Dedifferentiated amniotic fluid mesenchymal stem cell (primary cell): ENCODE results near the gene PITX1.

Source experiments
- DNase-seq: peaks from one replicate; pipeline ENCODE4 v3.0.0-alpha.2; 2016; ENCODE audit errors: extremely low spot score

Gene PITX1

GRCh38 chr5:135041726-135042125 lies 7.7 kb upstream of the PITX1 start:
- no peak for DNase-seq

- DNase-seq = no peak
Measured at GRCh38 chr5:135041145-135041587, 7.1 kb upstream of the PITX1 start.

GRCh38 chr5:135040333-135041144 lies 6.5 kb upstream of the PITX1 start:
- no peak for DNase-seq

DNA sequence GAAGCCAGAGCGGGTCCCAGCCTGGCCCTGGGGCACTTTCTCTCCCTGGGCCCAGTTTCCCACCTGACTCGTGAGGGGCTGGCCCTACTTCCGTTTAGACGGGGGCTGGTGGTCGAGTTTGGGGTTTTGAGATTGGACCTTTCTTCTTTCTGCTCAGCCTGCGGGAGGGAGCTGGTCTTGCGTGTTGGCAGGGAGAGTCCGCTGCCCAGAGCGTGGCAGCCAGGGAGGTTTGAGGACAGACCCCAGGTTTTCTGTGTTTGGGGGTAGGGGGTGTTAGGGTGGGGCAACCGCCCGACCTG lies 6.0 kb upstream of the PITX1 start:
- no peak for DNase-seq

GRCh38 chr5:135039271-135040033 lies 5.4 kb upstream of the PITX1 start:
- no peak for DNase-seq

DNA sequence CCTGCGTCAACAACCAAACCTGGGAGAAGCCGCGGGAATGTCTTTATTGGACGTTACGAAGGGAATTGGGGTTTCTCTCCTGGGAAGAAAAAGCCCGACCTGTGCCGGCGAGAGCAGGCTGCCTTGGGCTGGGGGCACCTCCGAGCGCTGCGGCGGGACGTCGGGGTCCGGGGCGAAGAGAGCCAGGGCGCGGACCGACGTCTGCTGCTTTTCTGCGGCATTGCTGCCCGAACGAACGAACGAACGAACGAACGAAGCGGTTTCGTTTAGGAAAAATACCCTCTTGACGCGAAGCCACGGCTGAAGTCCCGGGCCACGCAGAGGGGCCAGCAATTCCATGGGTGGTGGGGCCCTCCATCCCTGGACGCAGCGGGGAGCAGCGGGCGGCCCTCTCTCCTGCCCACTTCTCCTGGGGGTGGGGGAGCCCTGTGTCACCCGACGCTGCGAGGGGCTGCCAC lies 4.8 kb upstream of the PITX1 start:
- DNase-seq = no peak

- no peak for DNase-seq
Measured at GRCh38 chr5:135038205-135038812, 4.3 kb upstream of the PITX1 start.

DNA sequence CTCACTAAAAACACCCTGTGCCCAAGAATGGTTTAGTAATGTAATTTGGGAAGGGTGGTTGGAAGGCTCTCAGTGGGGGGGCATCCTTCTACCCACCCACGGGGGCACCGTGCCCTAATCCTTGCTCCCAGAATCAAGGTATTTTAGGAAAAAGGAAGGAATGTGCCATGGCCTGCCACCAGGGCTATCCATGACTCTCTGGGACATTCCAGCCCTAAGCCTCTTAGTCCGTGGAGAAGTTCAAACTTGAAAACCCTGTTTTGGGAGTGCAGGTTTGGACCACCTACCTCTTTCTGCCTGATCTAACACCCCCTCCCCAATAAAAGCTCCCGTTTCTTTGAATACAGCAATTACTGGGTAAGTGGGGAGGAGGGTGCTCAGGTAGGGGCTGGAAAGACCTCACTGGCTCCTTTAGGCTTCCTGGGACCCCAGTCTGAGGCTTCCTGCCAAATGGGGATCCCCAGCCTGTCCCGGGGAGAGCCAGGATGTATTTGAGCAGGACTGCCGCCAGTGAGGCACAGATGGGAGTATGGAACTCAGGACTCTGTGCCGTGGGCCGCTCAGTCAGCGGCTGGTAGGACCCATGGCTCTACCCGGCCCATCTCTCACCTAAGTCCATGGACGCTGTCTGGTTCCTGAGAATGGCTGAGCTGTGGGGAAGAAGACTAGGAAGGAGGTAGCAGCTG lies 3.6 kb upstream of the PITX1 start:
- DNase-seq = no peak

DNA sequence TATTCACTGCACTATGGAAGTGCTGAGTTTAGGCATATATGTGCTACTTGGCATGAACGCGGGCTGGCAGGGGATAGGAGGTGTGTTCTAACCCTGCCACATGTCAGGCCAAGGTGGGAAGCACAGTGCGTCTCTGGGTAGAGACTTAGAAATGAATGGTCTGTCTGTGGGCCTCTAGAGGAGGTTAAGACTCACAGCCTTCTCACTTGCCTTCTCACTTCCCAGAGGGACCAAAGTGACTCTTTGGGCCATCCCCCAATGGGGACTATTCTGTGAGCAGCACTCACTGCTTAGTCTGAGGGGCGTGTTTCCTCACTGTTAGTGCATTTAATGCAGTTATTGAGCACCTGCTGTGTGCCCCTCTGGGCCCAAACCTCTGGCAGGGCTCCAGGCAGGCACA lies 2.4 kb upstream of the PITX1 start:
- DNase-seq = no peak

- no peak for DNase-seq
Measured at GRCh38 chr5:135035678-135036030, 1.6 kb upstream of the PITX1 start.

GRCh38 chr5:135034963-135035677 lies 1.1 kb upstream of the PITX1 start:
- DNase-seq = no peak

GRCh38 chr5:135034236-135034962 lies 371 bp upstream of the PITX1 start:
- DNase-seq = peak; percentile 81

GRCh38 chr5:135032999-135033861 lies 798 bp downstream of the PITX1 start:
- DNase-seq = no peak

DNA sequence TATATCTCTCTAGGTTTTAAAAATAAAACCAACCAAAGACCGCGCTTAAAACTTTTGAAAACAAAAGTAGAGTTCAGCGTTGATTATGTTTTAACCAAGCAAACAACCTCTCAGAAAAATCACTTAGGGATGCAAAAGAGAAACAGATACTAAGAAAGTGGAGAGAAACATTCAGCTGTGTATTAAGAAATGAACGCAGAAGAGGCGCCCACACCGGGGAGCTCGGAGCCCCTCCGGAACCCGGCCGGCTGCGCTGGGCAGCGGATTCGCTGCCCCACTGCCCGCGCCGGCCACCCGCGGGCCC lies 1.4 kb downstream of the PITX1 start:
- no peak for DNase-seq

DNA sequence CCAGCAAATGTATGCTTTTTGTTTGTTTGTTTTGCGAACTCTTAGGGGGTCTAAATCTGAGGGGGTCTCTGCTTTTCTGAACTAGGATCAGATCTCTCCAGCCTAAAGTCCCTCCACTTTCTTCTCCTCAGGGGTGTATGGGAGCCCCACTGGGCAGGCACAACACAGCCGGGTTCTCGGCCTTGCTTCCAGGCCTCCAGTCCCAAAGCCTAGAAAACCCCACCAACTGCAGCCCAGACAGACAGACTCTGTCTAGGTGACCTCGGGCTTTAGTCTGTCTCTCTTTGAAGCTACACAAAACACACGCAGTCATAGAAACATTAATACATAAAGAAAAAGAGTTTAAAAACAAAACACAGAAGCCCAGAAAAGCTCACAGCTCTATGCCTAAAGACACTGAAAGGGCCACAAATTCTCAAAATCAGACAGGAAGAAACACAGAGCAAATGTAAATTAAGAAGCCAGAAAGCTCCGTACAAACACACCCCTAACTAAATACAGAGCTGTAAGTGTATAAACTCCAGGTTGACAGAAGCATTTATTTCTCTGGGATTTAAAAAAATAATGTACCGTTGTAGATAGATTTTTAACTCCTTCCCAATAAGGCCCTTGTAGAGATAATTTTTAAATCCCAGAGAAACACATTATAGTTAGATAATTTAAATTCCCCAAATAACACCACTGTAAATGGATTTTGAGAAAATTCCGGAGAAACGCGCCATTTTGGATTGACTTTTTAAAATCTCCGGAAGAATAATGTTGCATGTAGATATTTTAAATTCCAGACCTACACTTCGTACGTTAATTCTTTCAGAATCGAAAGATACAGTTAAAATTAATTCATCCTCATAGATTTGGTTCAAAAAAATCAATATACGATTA lies 2.0 kb downstream of the PITX1 start:
- no peak for DNase-seq

DNA sequence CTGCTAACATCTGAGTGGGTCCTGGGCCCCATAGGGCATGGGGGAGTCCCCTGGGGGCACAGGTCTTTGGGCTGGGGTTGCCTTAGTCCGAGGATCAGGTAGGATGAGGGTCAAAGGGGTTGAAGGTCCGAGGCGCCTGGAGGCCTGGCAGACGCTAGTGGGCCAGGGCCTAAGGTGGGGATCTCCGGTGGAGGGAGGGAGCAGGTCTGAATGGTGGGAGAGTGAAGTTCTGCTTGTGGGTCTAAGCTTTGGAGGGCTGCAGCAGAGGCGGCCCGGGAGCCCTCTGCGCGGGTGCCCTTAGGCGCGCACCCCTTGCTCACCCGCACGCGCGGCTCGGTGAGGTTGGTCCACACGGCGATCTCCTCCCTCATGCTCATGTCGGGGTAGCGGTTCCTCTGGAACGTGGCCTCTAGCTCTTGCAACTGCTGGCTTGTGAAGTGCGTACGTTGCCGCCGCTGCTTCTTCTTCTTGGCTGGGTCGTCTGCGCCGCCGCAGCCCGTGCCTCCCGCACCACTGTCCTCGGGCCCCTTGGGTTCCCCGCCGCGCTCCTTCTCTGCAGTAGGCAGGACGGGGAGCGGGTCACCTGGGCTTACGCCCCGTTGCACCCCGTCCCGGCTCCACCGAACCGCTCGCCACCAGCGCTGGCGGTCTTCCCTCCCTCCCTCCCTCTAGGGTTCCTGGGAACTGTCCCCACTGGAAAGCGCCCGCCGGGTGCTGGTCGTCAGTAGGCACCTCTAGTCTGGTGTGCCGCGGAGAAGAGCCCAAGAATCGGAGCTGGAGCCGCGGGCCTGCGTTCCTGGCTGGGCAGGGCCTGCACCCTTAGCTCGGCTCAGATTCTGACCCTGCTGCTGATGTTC lies 2.8 kb downstream of the PITX1 start:
- no peak for DNase-seq

GRCh38 chr5:135030123-135030955 lies 3.7 kb downstream of the PITX1 start:
- DNase-seq = no peak
